COLO668 (cell line): ENCODE results near the gene AGBL4.
A peak's percentile ranks its signal among the peaks of the same experiment; 100 is the strongest.

Experiments
- DNase-seq: peaks from one replicate; lab custom pipeline; 2025; ENCODE audit not compliant: unreplicated experiment; lab: John Stamatoyannopoulos, UW

Gene AGBL4

DNA sequence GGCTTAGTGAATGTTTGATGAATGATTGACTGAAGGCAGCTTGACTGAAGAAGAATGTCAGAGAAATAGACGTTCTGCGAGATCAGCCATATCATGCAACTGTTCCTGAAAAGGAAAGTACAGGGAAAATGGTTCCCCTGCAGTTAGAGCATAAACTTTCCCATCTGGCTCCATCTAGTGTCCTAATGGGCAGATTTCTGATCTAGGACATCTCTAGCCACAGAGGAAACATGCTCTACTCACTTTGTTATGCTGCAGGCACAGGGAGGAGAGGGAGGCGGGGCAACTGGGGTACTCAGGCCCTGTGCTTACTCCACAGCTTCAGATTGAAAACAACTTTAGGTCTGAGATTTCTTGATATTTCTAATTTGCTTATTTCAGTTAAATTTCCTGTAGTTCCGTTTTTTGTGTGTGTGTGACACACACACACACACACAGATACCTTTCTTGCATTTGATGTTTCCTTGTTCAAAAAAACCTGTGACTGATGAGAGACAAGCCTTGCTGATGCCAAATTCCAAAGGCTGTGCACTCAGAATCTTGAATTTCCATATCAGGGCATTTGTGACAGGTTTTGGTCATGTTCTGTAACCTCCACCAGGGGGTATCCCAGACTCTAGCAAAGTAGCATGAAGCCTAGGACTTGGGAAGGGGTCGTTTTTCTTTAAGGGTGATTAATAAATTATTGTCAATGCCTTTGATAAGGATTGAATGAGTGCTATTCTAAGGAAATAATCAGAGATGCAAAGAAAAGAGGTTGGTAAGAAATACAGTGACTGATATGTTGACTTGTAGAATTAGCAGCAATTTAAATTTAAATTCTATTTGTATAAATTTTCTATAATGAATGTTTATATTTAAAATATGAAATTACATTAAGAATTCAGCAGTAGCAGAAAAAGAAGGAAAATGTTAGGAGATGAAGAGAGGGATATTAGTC, 1107.4 kb downstream of the AGBL4 start:
- DNase-seq, result peak; percentile 32

DNA sequence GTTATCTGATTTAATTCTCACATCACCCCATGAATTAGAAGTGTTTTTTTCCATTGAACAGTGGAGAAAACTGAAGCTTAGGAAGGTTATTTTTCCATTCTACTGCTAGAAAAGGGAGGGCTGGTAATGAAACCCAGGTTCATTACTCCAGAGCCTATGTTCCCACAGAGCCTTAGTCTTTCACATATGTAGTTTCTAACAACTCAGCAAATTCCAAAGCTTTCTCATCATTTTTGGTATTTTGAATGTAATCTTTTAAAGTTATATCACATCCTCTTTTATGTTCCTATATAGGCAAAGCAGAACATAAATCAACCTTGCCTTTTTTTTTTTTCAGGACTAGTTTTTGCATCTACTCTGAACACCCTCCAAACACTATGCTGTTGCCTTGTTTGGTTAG, 1115.1 kb downstream of the AGBL4 start:
- DNase-seq, result no peak

DNA sequence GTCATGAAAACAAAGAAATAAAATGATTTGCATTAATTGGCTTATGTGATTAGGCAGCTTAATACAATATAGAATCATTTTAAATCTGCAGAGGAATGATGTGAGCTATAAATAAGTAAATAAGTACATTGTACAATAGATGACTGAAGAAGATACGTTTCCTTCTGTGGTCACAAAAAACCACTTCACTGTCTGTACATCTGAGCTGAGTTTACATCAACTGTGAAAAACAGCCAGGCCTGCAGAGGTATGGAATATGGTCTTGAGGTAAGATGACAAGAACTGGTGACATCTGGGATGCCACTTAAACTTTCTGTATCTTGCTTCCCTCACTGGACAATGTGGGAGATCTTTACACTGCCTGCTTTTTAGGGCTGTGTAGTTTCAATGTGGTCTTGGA, 1117.0 kb downstream of the AGBL4 start:
- DNase-seq, result no peak

DNA sequence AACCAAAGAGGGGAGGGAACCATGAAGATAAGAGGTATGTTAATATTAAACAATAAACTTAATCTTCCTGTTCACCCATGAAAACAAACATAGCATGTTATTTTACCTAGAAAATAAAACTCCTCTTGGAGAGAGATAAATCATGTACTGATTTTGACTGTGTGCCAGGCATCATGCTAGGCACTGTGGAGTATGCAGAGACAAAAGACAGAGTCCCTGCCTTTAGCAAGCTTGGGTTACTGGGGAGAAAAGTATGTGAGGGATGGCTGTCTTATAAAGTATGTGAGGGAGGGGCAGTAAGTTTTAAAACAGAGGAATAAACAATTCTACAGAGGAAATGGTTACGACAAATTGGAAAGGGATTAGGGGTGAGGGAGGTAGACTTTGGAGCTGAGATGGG, 1117.6 kb downstream of the AGBL4 start:
- DNase-seq, result no peak

DNA sequence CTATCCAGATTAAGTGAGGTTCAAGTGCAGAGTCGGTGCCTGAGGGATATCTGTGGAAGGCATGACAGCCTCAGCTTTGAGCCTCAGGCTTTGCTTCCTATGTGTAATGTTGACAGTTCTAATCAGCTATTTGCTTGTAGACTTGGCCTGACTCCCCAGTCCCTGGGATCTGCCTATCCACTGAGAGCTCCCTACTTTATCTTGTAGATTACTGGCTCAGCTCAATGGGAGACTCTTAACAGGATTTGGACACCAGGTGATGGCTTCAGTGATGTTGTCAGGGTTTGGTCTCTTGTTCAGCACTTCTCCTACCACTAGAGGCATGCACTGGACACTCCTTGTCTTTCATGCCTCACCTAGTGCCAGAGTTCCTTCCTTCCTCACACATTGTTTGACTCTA, 1120.5 kb downstream of the AGBL4 start:
- DNase-seq, result no peak

DNA sequence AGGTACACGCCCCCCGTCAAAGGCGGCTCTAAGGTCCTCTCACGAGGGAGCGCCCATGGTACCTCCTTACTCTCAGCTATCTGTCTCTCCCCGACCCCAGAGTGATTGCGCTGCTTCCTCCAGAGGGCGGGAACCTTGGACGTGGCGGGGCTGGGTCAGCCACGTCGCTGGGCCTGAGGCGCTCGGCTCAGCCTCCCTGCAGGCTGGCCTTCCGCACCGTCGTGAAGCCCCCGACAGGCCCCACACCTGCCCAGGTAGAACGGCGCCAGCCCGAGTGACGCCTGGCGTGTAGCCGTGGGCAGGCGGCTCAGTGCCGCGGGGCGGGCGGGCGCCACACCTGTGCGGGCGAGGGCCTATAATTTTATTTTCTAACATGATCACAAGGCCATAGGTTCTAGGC, 1124.9 kb downstream of the AGBL4 start:
- DNase-seq, result no peak

DNA sequence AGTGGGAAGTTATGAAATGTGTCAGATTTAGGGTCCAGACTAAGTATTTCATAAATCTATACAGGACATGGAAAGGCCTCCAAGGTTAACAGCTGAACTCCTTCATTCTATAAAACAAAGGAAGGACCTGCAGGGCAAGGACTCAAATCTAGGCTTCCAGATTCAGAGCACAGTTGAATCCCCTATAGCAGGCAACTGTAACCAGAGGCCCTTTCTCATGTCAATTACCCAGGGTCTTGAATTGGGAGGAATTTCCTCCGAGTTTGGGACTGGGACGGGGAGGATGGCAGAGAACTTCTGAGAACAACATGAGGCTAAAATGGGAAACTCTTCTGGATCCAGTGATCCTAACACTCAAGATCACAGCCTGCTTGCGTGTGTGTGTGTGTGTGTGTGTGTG, 1134.1 kb downstream of the AGBL4 start:
- no peak for DNase-seq

DNA sequence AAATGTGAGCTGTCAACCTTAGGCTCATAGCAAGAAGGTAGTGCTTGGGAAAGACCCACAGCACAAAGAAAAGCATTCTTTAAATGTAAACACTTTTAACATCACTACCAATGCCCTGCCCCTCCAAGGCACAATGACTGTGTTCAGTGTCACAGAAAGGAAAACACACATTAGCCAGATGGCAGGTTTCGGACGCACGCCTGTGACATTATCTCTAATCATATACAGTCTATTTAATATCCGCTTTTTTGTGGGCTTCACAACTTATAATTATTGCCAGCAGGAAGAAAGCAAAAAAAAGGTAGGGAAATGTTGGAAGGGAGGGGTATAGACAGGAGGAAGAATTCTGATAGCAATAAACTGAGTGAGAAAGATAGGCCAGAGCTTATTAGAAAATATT, 1134.7 kb downstream of the AGBL4 start:
- no peak for DNase-seq

DNA sequence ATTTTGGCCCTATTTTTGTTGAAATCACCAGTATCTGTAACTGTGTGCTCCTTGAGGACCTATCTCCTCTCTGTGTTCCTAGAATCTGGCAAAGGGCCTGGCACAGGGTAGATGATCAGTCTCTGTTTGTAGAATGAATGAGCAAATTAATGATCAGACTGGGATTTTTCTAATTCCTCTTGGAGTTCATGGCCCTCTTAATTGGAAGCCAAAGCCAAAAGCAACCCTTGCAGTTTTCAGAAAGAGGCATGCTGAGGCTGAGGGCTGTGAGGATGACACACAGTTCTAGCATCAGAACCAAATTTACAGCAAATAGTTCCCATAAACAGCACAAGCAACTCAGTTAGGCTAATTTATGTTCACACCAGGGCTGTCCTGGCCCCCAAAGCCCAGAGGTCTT, 1136.0 kb downstream of the AGBL4 start:
- no peak for DNase-seq

DNA sequence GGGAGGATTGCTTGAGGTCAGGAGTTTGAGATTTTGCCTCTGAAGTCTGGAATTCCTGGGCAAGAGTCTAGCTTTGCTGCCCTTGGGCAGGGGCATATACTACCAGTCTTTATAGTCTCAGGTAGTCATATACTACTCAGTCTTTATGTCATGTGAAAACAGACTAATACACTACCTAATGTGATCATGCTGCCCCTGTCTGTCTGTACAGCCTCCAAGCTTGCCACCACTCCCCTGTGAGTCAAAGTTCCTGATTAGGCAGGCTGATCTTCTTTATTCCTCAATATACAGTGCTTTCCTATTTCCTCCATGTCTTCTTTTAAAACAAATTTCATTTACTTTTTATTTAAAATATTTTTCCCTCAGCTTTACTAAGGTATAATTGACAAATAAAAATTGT, 1141.7 kb downstream of the AGBL4 start:
- DNase-seq, result no peak

DNA sequence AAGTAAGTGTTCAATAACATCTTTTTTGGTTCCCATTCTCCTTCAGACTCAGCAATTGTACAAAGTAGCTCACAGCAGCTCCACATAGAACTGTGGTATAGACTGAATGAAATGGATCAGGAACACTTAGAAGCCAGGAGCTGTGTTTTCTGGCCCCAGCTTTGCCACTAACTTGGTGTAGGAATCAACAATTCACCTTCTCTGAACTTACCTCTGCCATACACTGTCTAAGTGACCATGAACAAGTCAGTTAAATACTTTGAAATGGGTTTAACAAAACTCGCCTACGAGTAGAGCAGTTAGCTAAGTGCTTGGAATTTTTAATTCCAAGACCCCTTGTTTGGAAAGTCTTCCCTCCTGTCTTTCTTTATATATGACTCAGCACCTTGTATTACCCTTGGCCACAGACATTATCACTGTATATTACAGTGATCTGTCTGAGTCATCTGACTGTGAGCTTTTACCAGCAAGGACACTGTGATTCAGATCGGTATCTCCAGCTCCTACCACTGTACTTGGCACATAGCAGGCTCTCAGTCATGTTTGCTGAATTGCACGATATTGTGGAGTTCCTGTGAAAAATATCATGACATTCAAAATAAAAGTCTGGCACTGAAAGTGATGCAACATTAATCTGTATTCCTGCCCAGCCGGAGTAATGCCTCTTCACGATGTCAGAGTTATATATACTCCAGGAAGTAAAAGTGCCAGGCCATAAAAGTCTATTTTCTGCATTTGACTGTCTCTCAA, 1145.4 kb downstream of the AGBL4 start:
- DNase-seq, result no peak

DNA sequence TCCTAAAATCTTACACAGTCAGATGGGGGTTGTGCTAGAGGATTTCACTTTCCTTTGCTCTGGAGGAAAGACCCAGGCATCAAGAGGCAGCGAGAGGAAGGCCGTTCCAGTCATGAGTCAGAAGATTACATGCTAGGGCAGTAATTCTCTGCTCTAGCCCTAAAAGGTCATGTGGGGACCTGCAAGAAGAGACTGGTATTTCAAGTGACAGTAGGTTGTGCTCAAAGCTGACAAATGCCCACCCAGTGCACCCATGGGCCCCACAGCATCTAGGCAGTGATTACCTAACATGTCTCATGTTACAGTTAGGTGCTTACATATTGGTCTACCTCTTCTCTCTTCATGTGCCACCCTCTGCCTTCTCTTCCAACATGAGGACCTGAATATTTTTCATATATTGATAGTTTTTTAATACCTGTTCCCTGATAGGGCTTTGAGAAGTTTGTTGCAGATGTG, 1147.4 kb downstream of the AGBL4 start:
- DNase-seq, result no peak

DNA sequence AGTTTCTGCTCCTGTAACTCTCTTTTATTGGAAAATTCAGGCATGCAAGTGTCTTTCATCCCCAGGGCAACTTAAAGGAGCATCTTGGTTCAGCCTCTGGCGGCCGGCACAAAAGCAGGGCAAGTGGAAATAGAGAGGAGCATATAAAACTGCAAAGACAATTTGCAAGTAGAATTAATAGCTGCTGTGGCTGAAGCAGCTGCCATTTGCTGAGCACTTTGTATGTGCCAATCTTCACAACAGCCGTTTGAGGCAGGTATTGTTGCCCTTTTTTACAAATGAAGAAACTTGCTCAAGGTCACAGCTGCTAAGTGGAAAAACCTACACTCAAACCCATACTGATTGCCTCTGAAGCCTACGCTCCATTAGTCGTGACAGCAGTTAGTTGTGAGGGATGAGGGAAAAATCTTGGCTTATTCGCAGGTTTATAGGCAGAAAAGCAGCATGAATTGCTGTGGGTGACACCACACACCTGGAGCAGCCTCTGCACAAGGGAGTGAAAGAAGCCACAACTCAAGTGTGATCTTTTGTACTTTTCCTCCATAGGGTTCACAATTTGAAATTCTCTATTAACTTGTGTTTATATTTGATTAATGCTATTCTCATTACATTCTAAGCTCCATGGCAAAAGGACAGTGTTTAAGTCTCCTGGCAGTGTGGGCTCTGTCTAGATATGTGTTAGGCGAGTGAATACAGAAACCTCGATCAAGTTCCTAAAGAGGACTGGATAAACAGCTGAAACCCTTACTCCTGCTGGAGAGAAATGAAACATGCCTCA, 1148.0 kb downstream of the AGBL4 start:
- no peak for DNase-seq

DNA sequence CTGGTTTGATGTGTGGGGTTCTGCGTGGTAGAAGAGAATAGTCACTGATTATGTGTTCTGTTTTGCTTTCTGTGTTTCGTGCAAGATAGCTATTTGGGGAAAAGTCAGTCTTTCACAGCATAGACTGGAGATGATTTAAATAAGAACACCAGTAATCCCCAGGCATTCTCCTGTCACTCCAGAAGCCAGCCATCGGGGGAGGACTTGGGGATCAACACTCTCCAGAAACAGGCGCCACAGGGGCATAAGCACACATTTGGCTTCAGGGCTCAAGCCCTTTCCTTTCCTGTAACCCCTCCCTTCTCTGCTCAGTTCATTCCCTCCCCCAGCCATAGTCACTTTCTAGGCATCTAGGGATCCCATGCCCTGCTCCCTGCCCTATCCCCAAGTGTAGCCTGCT, 1149.8 kb downstream of the AGBL4 start:
- DNase-seq, result no peak

DNA sequence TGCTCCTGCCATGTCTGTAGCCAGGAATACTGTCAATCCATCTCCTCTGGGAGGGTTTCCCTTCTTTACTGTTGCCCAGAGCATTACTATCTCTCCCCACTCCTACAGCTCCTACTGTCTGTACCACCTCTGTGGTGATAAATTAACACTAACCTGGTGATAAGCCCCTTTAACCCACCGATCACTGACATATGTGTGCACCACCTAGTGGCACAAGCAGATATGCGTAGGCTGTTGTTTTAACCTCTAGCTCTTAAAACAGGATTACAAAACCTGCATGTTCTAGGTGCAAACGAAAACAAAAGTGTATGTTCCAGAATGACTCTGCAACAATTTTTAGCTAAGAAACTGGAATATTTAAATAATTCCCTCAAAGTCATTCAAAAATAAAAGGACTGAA, 1153.2 kb downstream of the AGBL4 start:
- DNase-seq, result no peak

DNA sequence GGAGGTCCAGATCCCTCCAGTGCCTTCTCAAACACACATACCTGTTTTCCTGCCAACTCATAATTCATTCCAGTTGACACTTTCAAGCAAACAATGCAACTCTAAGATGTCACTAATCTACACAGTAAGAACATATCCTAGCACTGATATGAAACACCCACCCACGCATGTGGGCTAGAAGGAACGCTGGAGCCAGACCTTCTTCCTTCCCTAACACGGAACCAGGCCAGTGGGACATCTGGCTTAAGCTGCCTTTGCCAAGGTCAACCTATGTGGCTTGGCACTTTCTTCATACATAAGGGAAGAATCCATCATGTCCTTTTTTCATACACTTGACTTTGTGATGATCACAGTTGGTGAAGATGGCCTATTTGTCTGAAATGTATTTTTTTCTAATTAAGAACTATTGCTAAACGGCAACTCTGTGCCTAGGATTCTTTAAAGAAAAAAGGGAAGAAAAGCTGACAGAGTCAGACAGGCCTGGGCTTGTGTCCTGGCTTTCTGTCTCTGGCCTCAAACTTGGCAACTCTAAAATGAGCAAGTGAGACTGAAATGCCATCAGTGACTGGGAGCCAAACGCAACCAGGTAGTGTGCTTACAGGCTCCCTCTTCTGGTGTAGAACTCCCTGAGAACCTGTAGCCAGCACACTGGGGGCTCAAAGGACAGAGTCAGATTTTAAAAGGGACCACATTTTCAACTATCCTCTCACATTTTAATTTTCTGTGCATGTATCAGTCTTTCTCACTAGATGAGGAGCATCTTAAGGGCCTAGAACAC, 1154.4 kb downstream of the AGBL4 start:
- DNase-seq, result no peak

DNA sequence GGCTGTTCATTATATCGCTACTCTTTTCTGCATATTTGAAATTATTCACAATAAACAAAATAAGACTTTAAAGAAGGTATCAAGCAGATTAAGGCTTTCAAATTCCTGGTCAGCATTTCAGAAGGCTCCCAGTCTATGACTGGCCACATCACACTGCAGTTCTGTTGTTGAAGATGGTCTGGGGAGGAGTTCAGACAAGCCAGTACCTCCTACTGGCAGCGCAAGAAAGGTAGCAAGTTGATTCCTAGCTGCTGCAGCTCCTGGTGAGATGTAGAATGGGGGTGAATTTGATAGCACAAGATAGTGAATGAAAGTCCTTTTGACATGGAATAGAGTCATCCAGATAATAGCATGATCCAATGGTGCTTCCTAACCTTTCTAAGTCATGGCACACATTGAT, 1158.8 kb downstream of the AGBL4 start:
- DNase-seq, result no peak

DNA sequence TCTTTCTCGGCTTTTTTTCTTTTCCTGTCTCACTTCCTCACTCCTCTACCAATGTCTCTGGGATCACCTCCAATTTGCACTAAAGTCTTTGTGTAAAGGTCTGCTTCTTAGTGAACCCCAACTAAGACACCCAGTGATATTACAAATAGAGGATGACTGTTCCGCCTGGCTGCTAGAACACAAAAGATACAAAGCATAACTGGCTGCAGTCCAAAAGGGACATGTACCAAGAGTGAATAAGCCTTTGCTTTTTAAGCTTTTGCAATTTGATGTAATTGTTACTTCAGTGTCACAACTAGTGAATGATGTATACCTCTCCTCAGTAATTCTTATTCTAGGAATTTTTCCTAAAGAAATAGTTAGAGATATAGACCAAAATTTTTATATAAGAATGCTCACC, 1164.3 kb downstream of the AGBL4 start:
- DNase-seq, result peak; percentile 53

DNA sequence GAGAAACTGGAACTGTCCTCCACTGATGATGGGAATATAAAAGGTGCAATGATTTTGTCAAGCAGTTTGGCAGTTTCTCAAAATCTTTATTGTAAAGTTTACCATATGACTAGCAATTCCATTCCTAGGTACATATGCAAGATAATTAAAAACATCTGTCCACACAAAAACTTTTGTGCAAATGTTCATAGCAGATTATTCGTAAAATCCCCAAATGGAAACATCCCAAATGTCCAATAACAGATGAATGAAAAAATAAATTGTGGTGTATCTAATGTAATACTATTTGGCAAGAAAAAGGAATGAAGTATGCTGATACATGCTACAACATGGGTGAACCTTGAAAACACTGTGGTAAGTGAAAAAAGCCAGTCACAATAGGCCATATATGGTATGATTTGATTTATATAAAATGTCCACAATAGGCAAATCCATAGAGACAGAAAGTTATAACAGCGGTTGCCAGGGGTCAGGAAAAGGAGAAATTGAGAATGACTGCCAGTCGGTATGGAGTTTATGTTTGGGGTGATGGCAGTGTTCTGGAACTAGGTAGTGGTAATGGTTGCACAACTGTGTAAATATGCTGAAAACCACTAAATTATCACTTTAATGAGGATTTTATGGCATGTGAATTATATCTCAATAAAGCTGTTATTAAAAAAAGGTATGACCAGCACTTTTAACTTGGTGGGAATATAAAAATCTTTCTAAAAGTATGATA, 1165.4 kb downstream of the AGBL4 start:
- DNase-seq, result no peak

DNA sequence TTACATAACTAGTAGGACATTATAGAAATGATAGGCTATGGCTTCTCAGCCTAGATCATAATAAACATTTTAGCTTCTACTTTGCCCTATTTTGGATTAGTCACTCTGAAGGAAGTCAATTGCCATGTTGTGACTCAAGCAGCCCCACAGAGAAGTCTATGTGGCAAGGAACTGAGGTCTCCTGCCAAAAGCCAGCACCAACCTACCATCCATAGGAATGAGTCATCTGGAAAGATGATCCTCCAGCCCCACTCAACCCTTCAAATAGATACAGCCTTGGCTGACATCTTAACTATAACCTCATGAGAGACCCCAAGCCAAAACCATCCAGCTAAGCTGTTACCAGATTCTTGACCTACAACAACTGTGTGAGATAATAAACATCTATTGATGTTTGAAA, 1170.7 kb downstream of the AGBL4 start:
- DNase-seq, result no peak
